Natural killer cell (primary cell): ENCODE results near the gene P2RX1. TPM values are rescaled to one million over a fixed set of nuclear protein-coding genes. Genes with fewer than 3 reads are reported as not detected.

Experiments
- ATAC-seq, 3 donors: fragments of 150-1000 bp in 2 of 3; fragments of 200-7000 bp in 1 of 3; cut with Tn5 transposase; 1 replicate in 1 of 3; 2 replicates in 2 of 3; pipeline ENCODE4 v1.10.0; 2021; ENCODE audit warnings: mild to moderate bottlenecking in 2 of 3, moderate library complexity in 2 of 3
- DNase-seq, 2 donors: peaks; one replicate each; pipeline versions ENCODE4 v3.0.0 to v3.0.0-alpha.2; 2013 to 2021; ENCODE audit warnings: mixed read lengths in 1 of 2
- H3K27ac ChIP-seq: one replicate; pipeline ENCODE4 v1.5.1; 2013; ENCODE audit warnings: mild to moderate bottlenecking, low read length
- H3K27me3 ChIP-seq: one replicate; pipeline ENCODE4 v1.6.1; 2013; ENCODE audit warnings: low read length; ENCODE audit not compliant: control insufficient read depth, insufficient read depth
- H3K36me3 ChIP-seq: one replicate; pipeline ENCODE4 v1.6.1; 2013; ENCODE audit warnings: low read length; ENCODE audit not compliant: control insufficient read depth, insufficient read depth
- H3K4me1 ChIP-seq: one replicate; pipeline ENCODE4 v1.6.1; 2013; ENCODE audit warnings: low read length; ENCODE audit not compliant: control insufficient read depth, insufficient read depth
- H3K4me3 ChIP-seq: one replicate; pipeline ENCODE4 v1.5.1; 2013; ENCODE audit warnings: low read length
- H3K9me3 ChIP-seq: one replicate; pipeline ENCODE4 v1.6.1; 2013; ENCODE audit warnings: low read length; ENCODE audit not compliant: control insufficient read depth, insufficient read depth
- H3K27ac Mint-ChIP-seq, 2 donors: one replicate each; pipeline ENCODE4 v1.8.0; 2022; ENCODE audit warnings: mild to moderate bottlenecking in 2 of 2, mixed read lengths in 2 of 2, moderate library complexity in 1 of 2
- H3K27me3 Mint-ChIP-seq, 2 donors: one replicate each; pipeline ENCODE4 v1.8.0; 2022; ENCODE audit warnings: low read depth in 2 of 2, mixed read lengths in 2 of 2
- H3K36me3 Mint-ChIP-seq: one replicate; pipeline ENCODE4 v1.8.0; 2022; ENCODE audit warnings: mixed read lengths
- H3K4me1 Mint-ChIP-seq, 2 donors: one replicate each; pipeline ENCODE4 v1.8.0; 2022; ENCODE audit warnings: mixed read lengths in 2 of 2
- H3K4me3 Mint-ChIP-seq: one replicate; pipeline ENCODE4 v1.8.0; 2022; ENCODE audit warnings: mild to moderate bottlenecking, moderate library complexity, mixed read lengths
- H3K9me3 Mint-ChIP-seq, 2 donors: one replicate each; pipeline ENCODE4 v1.8.0; 2022; ENCODE audit warnings: mixed read lengths in 2 of 2
- CTCF ChIP-seq: fragments of 200-600 bp; IDR thresholded peaks from one replicate; pipeline ENCODE4 v1.8.0; 2022; ENCODE audit warnings: antibody characterized with exemption
- WGBS: methylation state at CpG from one replicate; pipeline ENCODE4 v1.1.7; 2013; ENCODE audit warnings: missing lambda C conversion rate; ENCODE audit not compliant: insufficient coverage; 5-methylcytosine and 5-hydroxymethylcytosine counted together
- intact Hi-C: fragments of 100-400 bp; cut with micrococcal nuclease; formaldehyde crosslinking; loops from one replicate; pipeline ENCODE4 v1.14.2; 2022
- total RNA-seq, 4 donors: library from RNA; stranded (reverse); fragments of 120-200 nt in 1 of 4; gene quantifications; one replicate each; pipeline versions ENCODE4 v1.2.3 to v1.2.4, GENCODE V29; 2013 to 2022

The P2RX1 gene
- total RNA-seq, 3 donors from 2014 or later (not counting 1 experiment from before 2014, with no cell fraction given), result 2.3 to 15.3 (median 13.4) TPM

GRCh38 chr17:3947318-3947810 is 31.1 kb upstream of the P2RX1 start:
- no peak overlapping the region for H3K27ac ChIP-seq
- peaks cover 4 to 20% of the 10 kb centered on the region in 2 donors for H3K4me1 Mint-ChIP-seq
- ATAC-seq (no peak), DNase-seq (no peak)
- H3K9me3 Mint-ChIP-seq, result no peaks in the 10 kb centered on the region
- H3K27me3 Mint-ChIP-seq, result no peaks in the 10 kb centered on the region
- no peak overlapping the region for H3K4me3 Mint-ChIP-seq
- H3K36me3 ChIP-seq, result peaks cover 79% of the 10 kb centered on the region
- no peaks in the 10 kb centered on the region for H3K4me1 ChIP-seq
- no peak overlapping the region for H3K4me3 ChIP-seq
- intact Hi-C loops, result no loop called here
- no peak overlapping the region for H3K27ac Mint-ChIP-seq
- no peaks in the 10 kb centered on the region for H3K27me3 ChIP-seq
- WGBS, result 97% methylated on average over 43 of the region's 43 CpGs
- no peaks in the 10 kb centered on the region for H3K36me3 Mint-ChIP-seq
- no peak for TF ChIP-seq CTCF
- no peaks in the 10 kb centered on the region for H3K9me3 ChIP-seq

- ATAC-seq (no peak), DNase-seq (no peak)
- Histone ChIP-seq H3K27me3 (no peaks in the 10 kb centered on the region), H3K36me3 (peaks cover 83% of the 10 kb centered on the region), H3K9me3 (no peaks in the 10 kb centered on the region), H3K27ac (no peak overlapping the region), H3K4me1 (no peaks in the 10 kb centered on the region), H3K4me3 (no peak overlapping the region)
- H3K4me1 Mint-ChIP-seq, result peaks cover 4 to 20% of the 10 kb centered on the region in 2 donors
- no peaks in the 10 kb centered on the region for H3K27me3 Mint-ChIP-seq
- H3K36me3 Mint-ChIP-seq, result no peaks in the 10 kb centered on the region
- H3K4me3 Mint-ChIP-seq, result no peak overlapping the region
- H3K9me3 Mint-ChIP-seq, result no peaks in the 10 kb centered on the region
- H3K27ac Mint-ChIP-seq, result no peak overlapping the region
- 96% methylated on average over 5 of the region's 5 CpGs for WGBS
- no peak for TF ChIP-seq CTCF
- intact Hi-C loops, result no loop called here
Measured at GRCh38 chr17:3946711-3947235, 30.5 kb upstream of the P2RX1 start.

GRCh38 chr17:3944485-3945388 is 28.5 kb upstream of the P2RX1 start:
- no peak overlapping the region for H3K27ac ChIP-seq
- no peaks in the 10 kb centered on the region for H3K27me3 ChIP-seq
- 91% methylated on average over 68 of the region's 68 CpGs for WGBS
- ATAC-seq (peak; percentile 75 to 97 (median 90)), DNase-seq (peak; percentile 42 to 56)
- peak overlapping the region in 1 of 2 donors; percentile 77 for H3K27ac Mint-ChIP-seq
- H3K27me3 Mint-ChIP-seq, result no peaks in the 10 kb centered on the region
- no peak overlapping the region for H3K4me3 ChIP-seq
- H3K4me1 Mint-ChIP-seq, result peaks cover 4 to 20% of the 10 kb centered on the region in 2 donors
- no peak for TF ChIP-seq CTCF
- H3K9me3 Mint-ChIP-seq, result no peaks in the 10 kb centered on the region
- H3K4me3 Mint-ChIP-seq, result no peak overlapping the region
- intact Hi-C loops, result no loop called here
- no peaks in the 10 kb centered on the region for H3K36me3 Mint-ChIP-seq
- no peaks in the 10 kb centered on the region for H3K9me3 ChIP-seq
- no peaks in the 10 kb centered on the region for H3K4me1 ChIP-seq
- peaks cover 85% of the 10 kb centered on the region for H3K36me3 ChIP-seq
